Osteoblast (primary cell): Measurements from ENCODE around the gene EPS8L2. TPM values are rescaled to one million over a fixed set of nuclear protein-coding genes. Genes with fewer than 3 reads are reported as not detected.
A peak's percentile ranks its signal among the peaks of the same experiment; 100 is the strongest.

Experiments
- DNase-seq: peaks from one replicate; pipeline ENCODE4 v3.0.0; 2011; ENCODE audit warnings: low spot score, mixed read lengths; ENCODE audit not compliant: insufficient read length; ENCODE audit errors: missing footprints
- H2AFZ ChIP-seq: 2 replicates; pipeline ENCODE4 v1.6.0; 2011; ENCODE audit warnings: mild to moderate bottlenecking, low read length
- H3K27ac ChIP-seq: 2 replicates; pipeline ENCODE4 v1.5.1; 2011; ENCODE audit warnings: mild to moderate bottlenecking, low read depth, low read length, moderate library complexity
- H3K27me3 ChIP-seq: 2 replicates; pipeline ENCODE4 v1.6.0; 2012; ENCODE audit warnings: mild to moderate bottlenecking, control low read depth, inconsistent platforms, low read length, moderate library complexity; ENCODE audit not compliant: insufficient read depth
- H3K36me3 ChIP-seq: 2 replicates; pipeline ENCODE4 v1.5.1; 2011; ENCODE audit warnings: mild to moderate bottlenecking, low read length, control low read depth, moderate library complexity; ENCODE audit not compliant: insufficient read depth
- H3K4me1 ChIP-seq: 2 replicates; pipeline ENCODE4 v1.5.1; 2011; ENCODE audit warnings: mild to moderate bottlenecking, low read length, control low read depth, moderate library complexity; ENCODE audit not compliant: insufficient read depth
- H3K4me2 ChIP-seq: 2 replicates; pipeline ENCODE4 v1.6.0; 2011; ENCODE audit warnings: mild to moderate bottlenecking, low read length; ENCODE audit not compliant: insufficient read depth
- H3K4me3 ChIP-seq: fragments of 200-600 bp; sonication (generic); 3 replicates; pipeline ENCODE4 v1.5.1; 2012; ENCODE audit warnings: mild to moderate bottlenecking, low read length, inconsistent platforms; ENCODE audit not compliant: insufficient read depth
- H3K79me2 ChIP-seq: 2 replicates; pipeline ENCODE4 v1.6.0; 2012; ENCODE audit warnings: mild to moderate bottlenecking, low read length, control low read depth, inconsistent platforms; ENCODE audit not compliant: insufficient read depth
- H3K9me3 ChIP-seq: 2 replicates; pipeline ENCODE4 v1.5.1; 2011; ENCODE audit warnings: low read depth, low read length, control low read depth
- H4K20me1 ChIP-seq: 2 replicates; pipeline ENCODE4 v1.6.0; 2012; ENCODE audit warnings: mild to moderate bottlenecking, low read length, control low read depth; ENCODE audit not compliant: insufficient read depth
- CTCF ChIP-seq: IDR thresholded peaks from 2 replicates; pipeline ENCODE4 v1.5.1; 2011; ENCODE audit warnings: mild to moderate bottlenecking, low read depth, low read length, moderate library complexity; ENCODE audit errors: extremely low read depth
- total RNA-seq: library from RNA; depleted of rRNA; stranded (reverse); fragments of >200 nt; gene quantifications from 2 replicates; pipeline ENCODE4 v1.2.3, GENCODE V29; 2012

Gene EPS8L2
- total RNA-seq, 1 donor: 29.7 TPM

DNA sequence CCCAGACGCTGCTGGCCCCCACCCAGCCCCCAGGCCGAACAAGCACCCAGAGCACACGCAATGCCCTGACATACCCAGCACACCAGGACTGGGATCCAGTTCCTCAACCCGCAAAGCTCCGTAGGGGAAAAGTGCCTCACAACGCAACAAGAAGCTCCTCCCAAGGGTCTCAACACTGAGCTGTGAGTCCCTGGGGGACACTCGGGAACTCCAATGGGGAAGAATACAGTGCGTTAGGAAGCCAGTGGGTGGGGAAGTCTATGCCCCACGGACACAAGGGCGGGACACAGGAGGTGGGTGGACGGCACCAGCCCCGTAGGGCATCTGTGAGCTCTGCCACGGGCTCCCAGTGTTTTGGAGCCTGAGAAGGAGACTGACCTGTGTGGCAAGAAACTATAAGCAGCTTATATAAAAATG, 12.6 kb upstream of the EPS8L2 start:
- DNase-seq: peak; percentile 89
- H4K20me1 ChIP-seq: peaks cover 28% of the 10 kb centered on the region
- H3K4me1 ChIP-seq: peaks cover 33% of the 10 kb centered on the region

DNA sequence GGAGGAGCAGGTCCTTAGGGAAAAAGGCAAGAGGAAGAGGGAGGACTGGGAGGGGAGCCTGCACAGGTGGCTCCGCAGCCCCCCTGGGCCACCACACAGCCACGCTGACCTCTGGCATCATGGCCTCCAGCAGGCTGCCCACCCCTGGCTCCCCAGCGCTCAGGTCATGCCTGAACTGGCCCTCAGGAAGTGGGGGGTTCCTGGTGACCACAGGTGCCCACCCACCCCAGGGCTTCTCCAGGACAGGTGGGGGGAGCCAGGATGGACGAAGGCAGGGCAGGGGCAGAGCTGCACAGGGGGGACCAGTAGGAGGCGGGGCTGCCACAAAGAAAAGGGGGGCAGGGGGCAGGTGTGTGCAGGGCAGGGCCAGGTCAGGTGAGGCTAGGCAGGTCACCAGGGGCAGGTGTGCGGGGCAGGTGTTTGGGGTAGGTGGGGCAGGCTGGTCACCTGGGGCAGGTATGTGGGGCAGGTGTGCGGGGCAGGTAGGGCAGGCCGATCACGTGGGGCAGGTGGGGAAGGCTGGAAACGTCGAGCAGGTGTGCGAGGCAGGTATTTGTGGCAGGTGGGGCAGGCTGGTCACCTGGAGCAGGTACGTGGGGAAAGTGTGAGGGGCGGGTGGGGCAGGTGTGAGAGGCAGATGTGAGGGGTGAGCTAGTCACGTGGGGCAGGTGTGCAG, 12.0 kb upstream of the EPS8L2 start:
- peak overlapping the region; percentile 91 for H3K4me3 ChIP-seq
- no peak for TF ChIP-seq CTCF
- H3K79me2 ChIP-seq: peaks cover 43% of the 10 kb centered on the region
- no peaks in the 10 kb centered on the region for H3K27me3 ChIP-seq
- peaks cover 34% of the 10 kb centered on the region for H4K20me1 ChIP-seq
- peaks cover 35% of the 10 kb centered on the region for H3K4me1 ChIP-seq
- no peaks in the 10 kb centered on the region for H3K9me3 ChIP-seq
- no peak overlapping the region for H2AFZ ChIP-seq
- DNase-seq: no peak
- peak overlapping the region; percentile 67 for H3K4me2 ChIP-seq
- H3K27ac ChIP-seq: peak overlapping the region; percentile 17
- H3K36me3 ChIP-seq: no peaks in the 10 kb centered on the region

More for the DNA sequence above, 12.6 kb upstream of the EPS8L2 start:
- Histone ChIP-seq H2AFZ (peak overlapping the region; percentile 59), H3K27ac (peak overlapping the region; percentile 17), H3K79me2 (peaks cover 37% of the 10 kb centered on the region), H3K27me3 (no peaks in the 10 kb centered on the region), H3K36me3 (peaks cover 5% of the 10 kb centered on the region), H3K9me3 (no peaks in the 10 kb centered on the region), H3K4me3 (peak overlapping the region; percentile 91), H3K4me2 (peak overlapping the region; percentile 67)
- no peak for TF ChIP-seq CTCF

DNA sequence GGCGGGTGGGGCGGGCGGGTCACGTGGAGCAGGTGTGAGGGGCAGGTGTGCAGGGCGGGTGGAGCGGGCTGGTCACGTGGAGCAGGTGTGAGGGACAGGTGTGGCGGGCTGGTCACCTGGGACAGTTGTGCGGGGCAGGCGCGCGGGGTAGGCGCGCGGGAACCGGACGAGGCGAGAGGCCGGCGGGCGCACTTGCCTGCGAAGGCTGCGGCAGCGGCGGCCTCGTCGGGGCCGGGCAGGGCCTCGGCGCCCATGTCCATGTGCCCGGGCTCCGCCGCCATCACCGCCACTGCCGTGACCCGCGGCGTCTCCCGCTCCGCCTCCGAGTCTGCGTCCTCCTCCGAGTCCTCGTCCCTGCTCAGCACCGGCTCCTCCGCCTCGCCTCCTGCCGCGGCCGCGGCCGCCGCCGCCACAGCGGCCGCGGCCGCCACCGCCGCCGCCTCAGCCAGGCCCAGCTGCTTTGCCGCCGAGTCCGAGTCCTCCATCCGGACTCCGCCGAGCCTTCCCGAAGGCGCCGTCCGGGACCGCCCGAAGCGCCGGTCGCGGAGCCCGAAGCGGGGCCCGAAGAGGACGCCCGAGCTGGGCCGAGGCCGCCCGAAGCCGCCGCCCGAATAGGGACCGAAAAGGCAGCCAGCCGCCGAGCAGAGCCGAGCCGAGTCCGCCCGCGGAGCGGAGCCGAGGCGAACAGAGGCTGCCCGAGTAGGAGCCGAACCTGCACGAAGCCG, 11.3 kb upstream of the EPS8L2 start, which contains the start of gene DEAF1:
TSS of gene DEAF1 (minus strand) at position 660 of the 725 bp plus-strand sequence. CDS start at position 485, 175 bp downstream.
- Histone ChIP-seq H3K9me3 (no peaks in the 10 kb centered on the region), H3K79me2 (peaks cover 48% of the 10 kb centered on the region), H2AFZ (peak within 1 kb of the TSS; percentile 73), H3K27me3 (no peaks in the 10 kb centered on the region), H3K27ac (peak within 1 kb of the TSS; percentile 89), H4K20me1 (peaks cover 35% of the 10 kb centered on the region), H3K4me3 (peak within 1 kb of the TSS; percentile 91), H3K4me2 (peak within 1 kb of the TSS; percentile 94), H3K36me3 (peaks cover 3% of the 10 kb centered on the region), H3K4me1 (peaks cover 35% of the 10 kb centered on the region)
- peak; percentile 98 for DNase-seq
- TF ChIP-seq CTCF: no peak

- H3K79me2 ChIP-seq: peaks cover 52% of the 10 kb centered on the region
- no peaks in the 10 kb centered on the region for H3K27me3 ChIP-seq
- H4K20me1 ChIP-seq: peaks cover 38% of the 10 kb centered on the region
- no peak for TF ChIP-seq CTCF
- peaks cover 7% of the 10 kb centered on the region for H3K36me3 ChIP-seq
- peak overlapping the region; percentile 73 for H2AFZ ChIP-seq
- H3K27ac ChIP-seq: peak overlapping the region; percentile 89
- H3K9me3 ChIP-seq: no peaks in the 10 kb centered on the region
- no peak for DNase-seq
- peak overlapping the region; percentile 67 for H3K4me2 ChIP-seq
- peaks cover 35% of the 10 kb centered on the region for H3K4me1 ChIP-seq
- H3K4me3 ChIP-seq: peak overlapping the region; percentile 91
Observed at GRCh38 chr11:695288-695537, 10.8 kb upstream of the EPS8L2 start.
